ENCODE measurements around the gene POU2F3.
A peak's percentile ranks its signal among the peaks of the same experiment; 100 is the strongest.

POU2F3 gene

DNA sequence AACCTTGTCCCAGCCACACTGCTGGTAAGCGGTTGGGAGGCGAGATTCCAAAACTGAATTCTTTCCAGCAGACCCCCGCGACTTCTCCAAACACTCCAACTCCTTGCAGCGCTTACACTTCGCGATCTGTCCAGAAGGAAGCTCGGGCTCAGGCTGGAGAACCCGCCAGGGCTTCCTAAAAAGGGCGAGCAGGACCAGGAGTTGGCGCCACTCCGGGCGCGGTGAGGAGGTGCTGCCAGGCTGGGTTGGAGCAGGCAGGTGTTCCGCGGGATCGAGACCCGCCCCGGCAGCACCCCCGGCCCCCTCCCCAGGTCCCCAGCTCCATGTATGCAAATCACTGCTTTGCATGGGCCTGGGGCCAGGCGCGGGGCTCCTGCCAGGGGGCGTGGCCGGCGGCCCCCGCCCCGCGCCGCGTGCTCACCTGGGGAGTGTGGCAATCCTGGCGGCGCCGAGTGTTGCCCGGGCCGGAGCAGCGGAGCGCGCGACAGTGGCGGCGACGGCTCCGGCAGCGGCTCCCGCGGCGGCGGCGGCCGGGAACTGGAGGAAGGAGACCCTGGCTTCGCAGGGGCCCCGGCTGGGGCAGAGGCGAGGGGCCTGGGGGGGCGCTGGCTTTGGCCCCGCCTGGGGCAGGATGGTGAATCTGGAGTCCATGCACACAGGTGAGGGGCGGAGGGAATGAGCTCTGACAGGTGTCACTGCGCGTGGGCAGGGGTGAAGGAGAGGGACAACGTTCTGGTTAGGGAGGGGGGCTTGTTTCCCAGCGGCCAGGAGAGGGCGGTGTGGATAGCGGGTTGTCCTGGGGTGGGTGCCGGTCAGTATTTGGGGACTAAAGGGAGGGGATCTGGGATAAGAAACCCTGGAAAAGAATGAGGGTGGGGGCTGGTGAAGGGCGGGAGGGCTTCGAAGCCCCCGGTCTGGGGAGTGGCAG, at the start of gene POU2F3:
Gene POU2F3, plus strand, starts transcription at position 428 of the 928 bp plus-strand sequence. Its CDS starts 204 bp downstream, at position 632.
- ATAC-seq, result peak; percentile 18
- Mint-ChIP-seq H3K4me1 (peaks cover 15% of the 10 kb centered on the region), H3K27ac (peak within 1 kb of the TSS in 1 of 2 donors; percentile 16), H3K27me3 (peaks cover 88% of the 10 kb centered on the region), H3K9me3 (no peaks in the 10 kb centered on the region), H3K4me3 (no peak within 1 kb of the TSS)
- DNase-seq, result no peak

DNA sequence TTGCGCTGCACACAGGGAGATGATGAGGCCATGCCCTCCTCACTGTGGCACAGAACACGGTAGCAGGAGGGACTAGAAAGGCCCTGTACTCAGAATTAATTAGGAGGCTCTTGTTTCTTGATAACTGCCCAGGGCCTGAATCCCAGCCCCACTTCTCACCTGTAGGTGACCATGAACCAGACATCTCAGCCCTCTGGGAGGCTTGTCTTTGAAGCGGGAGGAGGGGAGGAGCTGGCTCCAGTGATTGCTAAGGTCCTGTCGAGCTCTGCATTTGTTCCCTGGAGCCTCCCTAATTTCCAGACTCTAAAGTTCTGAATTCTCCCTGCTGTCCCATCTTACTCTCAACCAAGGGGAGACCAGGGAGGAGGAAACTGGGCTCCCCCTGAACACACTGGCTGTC, 48.9 kb upstream of the POU2F3 start:
- no peak for ATAC-seq
- H3K9me3 Mint-ChIP-seq, result no peaks in the 10 kb centered on the region
- peaks cover 10% of the 10 kb centered on the region for H3K4me1 Mint-ChIP-seq
- no peak for DNase-seq
- no peak overlapping the region for H3K4me3 Mint-ChIP-seq
- no peak overlapping the region for H3K27ac Mint-ChIP-seq
- peaks cover 40% of the 10 kb centered on the region for H3K27me3 Mint-ChIP-seq

DNA sequence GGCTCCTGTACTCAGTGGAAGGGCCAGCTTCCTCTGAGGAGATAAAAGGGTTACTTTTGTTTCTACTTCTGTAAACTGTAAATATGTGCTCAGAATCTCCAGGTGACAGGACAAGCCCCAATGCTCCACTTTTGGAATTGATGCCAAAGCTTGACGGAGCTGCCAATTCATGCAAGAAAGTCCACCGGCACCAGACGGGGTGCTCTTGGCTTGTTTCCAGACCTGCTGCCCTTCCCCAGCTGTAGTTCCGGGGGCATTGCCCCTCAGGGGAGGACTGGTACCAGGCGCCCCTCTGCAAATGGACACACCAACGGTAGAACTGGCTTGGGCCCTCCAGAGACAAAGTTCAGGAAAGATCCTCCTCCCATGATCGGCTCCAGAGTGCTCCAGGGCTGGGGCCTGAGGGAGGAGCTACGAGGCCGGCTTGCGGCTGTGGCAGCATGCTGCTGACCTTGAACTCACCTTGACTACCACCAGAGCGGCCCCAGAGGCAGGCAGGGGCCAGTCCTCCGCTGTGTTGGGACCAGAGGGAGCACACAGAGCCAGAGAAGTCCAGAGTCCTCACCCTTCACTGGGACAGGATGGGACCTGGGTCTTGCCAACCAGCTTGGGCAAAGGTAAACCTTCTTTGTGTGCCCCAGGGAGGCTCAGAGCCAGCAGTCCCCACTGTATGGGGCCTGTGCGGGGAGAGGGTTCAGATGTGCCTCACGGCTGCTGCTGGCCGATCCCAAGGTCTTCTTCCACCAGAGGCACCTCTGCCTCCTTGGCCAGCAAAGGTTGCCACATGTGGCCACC, 46.9 kb upstream of the POU2F3 start:
- ATAC-seq (peak; percentile 22), DNase-seq (no peak)
- H3K4me3 Mint-ChIP-seq, result no peak overlapping the region
- no peaks in the 10 kb centered on the region for H3K4me1 Mint-ChIP-seq
- H3K9me3 Mint-ChIP-seq, result no peaks in the 10 kb centered on the region
- H3K27ac Mint-ChIP-seq, result no peak overlapping the region
- H3K27me3 Mint-ChIP-seq, result peaks cover 32% of the 10 kb centered on the region

DNA sequence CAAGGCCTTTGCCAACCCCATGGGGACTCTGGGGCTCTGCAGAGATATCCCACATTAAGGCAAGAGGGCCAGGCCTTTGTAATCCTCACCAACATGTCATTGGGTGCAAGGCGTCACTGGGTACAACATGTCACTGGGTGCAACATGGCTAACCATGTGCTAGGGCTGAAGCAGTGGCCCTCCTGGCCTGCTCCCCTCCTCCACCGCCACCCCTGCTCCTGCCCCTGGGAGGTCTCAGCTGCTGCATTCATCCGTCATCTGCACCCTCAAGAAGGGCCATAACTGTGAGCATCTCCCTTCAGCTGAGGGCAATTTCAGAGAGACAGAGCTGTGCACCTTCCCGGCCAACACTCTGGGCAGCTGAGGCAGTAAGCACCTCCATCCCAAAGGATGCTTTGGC, 45.8 kb upstream of the POU2F3 start:
- Mint-ChIP-seq H3K4me3 (no peak overlapping the region), H3K27me3 (peaks cover 23% of the 10 kb centered on the region), H3K4me1 (no peaks in the 10 kb centered on the region), H3K27ac (peak overlapping the region in 1 of 2 donors; percentile 19), H3K9me3 (no peaks in the 10 kb centered on the region)
- no peak for ATAC-seq
- DNase-seq, result no peak

DNA sequence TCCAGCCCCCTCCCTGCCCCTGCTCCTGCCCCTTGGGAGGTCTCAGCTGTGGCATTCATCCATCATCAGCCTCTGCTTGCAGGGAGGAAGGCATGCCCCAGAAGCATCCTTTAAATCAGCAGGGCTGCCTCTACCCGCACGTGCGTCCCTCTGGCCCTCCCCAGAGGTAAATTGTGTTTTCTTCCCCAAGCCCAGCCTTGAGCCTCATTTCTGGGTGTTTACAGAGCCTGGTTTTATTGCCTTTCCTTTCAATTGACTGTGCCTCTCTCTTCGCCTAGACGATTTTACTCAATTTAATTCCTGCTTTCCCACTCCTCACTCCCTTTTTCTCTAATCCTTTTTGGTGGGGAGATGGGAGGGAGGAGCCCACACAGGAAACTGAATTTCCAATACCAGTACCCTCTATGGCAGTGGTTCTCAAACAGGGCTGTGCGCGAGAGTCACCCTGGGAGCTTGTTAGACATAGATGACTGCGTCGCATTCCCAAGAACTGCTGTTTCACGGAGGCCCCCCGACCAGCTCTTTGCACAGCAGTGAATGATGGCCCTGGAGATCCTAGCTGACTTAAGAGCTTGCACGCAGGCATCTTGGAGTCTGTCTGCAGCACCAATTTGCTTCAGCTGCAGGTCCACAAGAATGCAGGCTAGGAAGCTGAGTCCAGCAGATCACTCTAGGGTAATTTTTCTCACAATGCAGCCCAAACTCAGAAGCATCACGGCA, 44.2 kb upstream of the POU2F3 start:
- H3K27ac Mint-ChIP-seq, result peak overlapping the region in 1 of 2 donors; percentile 59
- DNase-seq, result no peak
- no peaks in the 10 kb centered on the region for H3K4me1 Mint-ChIP-seq
- H3K9me3 Mint-ChIP-seq, result no peaks in the 10 kb centered on the region
- no peak overlapping the region for H3K4me3 Mint-ChIP-seq
- ATAC-seq, result no peak
- H3K27me3 Mint-ChIP-seq, result peaks cover 35% of the 10 kb centered on the region

DNA sequence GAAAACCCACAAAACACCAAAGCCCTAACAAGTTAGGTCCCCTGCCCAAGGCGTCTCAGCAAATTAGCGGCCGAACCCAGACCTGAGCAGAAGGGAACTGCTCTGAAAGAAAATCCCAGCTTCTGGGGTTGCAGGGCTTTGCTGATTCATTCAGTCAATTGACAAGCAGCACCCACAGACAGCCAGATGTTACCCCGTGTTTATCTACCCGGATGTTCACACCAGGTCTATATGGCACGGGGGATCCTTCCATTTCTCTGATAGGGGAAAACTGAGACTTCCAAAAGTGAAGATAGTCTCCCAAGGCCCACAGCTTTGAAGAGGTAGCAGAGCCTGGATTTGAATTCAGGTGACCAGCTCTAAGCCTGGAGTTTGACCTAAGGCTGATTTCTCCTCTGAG, 43.1 kb upstream of the POU2F3 start:
- no peak overlapping the region for H3K4me3 Mint-ChIP-seq
- no peak overlapping the region for H3K27ac Mint-ChIP-seq

DNA sequence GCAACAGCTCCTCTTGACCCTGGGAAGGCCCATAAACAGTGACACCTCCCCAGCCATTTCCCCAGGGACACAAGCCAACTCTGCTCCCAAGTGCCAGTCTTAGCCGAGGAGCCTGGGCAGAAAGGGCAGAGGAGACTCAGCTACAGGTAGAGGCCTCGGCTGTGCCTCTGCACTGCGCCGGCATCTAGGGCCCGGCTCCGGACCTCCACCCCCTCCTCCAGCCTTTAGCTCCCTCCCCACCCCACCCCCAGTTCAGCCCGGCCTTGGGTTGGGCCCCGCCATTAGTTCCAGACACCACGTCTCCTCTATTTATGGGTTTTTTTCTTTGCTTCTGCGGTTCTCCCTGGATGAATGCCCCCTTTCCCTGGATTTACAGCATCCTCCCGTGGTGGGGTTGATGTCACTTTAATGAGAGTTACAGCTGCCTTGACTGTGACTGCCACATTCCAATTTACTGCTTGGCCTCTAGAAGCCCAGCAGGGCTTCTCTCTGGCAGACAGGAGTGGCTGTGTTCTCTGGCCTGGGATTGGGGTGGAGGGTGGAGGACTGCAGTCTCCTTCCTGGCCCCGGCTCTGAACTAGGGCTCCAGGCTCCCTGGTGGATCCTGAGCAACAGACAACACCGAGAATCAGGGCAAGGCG, 42.6 kb upstream of the POU2F3 start:
- no peak overlapping the region for H3K27ac Mint-ChIP-seq
- H3K4me3 Mint-ChIP-seq, result no peak overlapping the region
- DNase-seq (no peak), ATAC-seq (no peak)
- no peaks in the 10 kb centered on the region for H3K9me3 Mint-ChIP-seq
- peaks cover 35% of the 10 kb centered on the region for H3K27me3 Mint-ChIP-seq
- no peaks in the 10 kb centered on the region for H3K4me1 Mint-ChIP-seq

More for the DNA sequence above, 43.1 kb upstream of the POU2F3 start:
- no peak for DNase-seq
- Mint-ChIP-seq H3K4me1 (no peaks in the 10 kb centered on the region), H3K27me3 (peaks cover 36% of the 10 kb centered on the region), H3K9me3 (no peaks in the 10 kb centered on the region)
- no peak for ATAC-seq

DNA sequence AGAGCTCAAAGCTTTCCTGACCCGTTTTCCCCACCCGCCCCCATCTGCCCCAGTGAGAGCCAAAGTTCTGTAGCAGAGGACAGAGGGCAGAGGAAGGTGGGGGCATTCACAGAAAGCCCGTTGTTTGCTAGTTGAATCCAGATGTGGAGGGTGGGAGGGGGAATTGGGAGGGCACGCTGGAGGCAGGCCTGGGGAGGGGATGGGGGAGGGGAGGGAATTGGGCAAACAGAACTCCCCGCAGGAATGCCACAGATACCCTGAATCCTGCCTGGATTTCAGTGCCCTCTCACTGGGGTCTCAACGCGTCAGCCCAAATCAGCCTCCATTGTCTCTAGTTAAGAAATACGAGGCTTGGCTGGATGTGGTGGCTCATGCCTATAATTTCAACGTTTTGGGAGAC, 42.0 kb upstream of the POU2F3 start:
- H3K4me3 Mint-ChIP-seq, result no peak overlapping the region
- no peak for ATAC-seq
- H3K27ac Mint-ChIP-seq, result no peak overlapping the region
- H3K4me1 Mint-ChIP-seq, result no peaks in the 10 kb centered on the region
- H3K9me3 Mint-ChIP-seq, result no peaks in the 10 kb centered on the region
- no peak for DNase-seq
- H3K27me3 Mint-ChIP-seq, result peaks cover 35% of the 10 kb centered on the region

DNA sequence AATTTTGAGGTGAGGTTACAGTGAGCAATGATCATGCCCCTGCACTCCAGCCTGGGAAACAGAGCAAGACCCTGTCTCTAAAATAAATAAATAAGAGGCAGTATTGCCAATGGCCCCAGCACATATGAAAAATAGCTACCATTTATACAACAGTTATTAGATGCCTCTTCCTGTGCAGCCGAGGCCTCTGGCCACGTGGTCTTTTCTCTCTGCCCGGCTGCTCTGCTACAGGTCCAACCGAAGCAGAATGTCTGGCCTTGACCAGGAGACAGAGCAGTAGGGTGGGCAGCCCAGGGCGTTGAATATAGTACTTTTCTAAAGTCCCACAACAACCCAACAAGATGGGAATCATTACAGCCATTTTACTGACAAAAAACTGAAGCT, 41.5 kb upstream of the POU2F3 start:
- no peaks in the 10 kb centered on the region for H3K9me3 Mint-ChIP-seq
- H3K4me1 Mint-ChIP-seq, result no peaks in the 10 kb centered on the region
- ATAC-seq (no peak), DNase-seq (no peak)
- peaks cover 35% of the 10 kb centered on the region for H3K27me3 Mint-ChIP-seq
- no peak overlapping the region for H3K27ac Mint-ChIP-seq
- no peak overlapping the region for H3K4me3 Mint-ChIP-seq

DNA sequence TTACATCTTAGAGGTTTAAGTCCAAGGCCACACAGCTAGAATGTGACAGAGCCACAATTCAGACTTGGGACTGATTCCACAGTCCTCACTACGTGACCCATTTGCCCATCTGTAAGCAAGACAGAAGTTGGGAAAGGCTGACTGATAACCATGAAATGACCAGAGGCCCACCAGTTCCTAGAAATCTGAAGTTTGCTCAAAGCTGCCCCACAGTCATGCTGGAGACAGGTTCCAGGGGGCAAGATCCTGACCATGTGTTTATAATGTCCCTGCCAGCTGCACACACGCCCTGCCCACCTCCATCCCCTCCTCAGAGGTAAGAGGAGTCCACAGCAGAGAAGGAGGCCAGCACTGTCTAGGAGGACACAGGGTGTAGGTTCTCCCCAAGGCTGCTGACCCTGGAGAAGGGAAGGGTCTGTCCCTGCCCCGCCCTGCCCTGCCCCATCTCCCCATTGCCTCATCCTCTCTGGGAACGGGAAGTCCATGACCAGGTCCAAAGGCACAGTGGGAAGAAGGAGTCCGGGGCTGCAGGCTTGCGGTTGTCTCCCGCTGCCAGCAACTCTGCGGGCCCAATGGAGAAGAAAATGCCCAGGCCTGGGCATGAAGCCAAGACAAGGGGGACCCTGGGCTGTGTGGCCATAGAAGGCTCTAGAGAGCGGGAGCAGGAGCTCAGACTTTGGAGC, 41.0 kb upstream of the POU2F3 start:
- no peaks in the 10 kb centered on the region for H3K9me3 Mint-ChIP-seq

DNA sequence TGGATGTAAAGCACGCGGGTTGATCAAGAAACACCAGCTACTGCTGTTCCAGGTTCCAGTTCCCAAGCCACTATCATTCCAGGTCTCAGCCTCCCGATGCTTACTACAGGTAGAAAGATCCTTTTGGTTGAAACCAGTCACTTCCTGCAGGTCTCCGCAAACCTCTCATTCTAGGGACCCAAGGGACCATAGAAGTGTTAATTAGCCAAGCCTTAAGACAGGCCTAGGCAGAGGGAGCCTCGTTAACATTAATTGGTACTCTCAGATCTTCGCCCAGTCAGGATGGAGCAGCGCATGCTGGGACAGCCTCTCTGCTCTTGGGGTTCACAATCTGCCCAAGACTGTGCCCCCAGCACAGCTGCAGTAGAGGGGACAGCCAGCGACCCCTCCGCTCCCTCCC, 40.3 kb upstream of the POU2F3 start:
- H3K9me3 Mint-ChIP-seq, result no peaks in the 10 kb centered on the region
- H3K27ac Mint-ChIP-seq, result no peak overlapping the region
- no peak for DNase-seq
- peaks cover 35% of the 10 kb centered on the region for H3K27me3 Mint-ChIP-seq
- no peak overlapping the region for H3K4me3 Mint-ChIP-seq
- ATAC-seq, result no peak
- H3K4me1 Mint-ChIP-seq, result no peaks in the 10 kb centered on the region

More for the DNA sequence above, 41.0 kb upstream of the POU2F3 start:
- no peaks in the 10 kb centered on the region for H3K4me1 Mint-ChIP-seq
- peaks cover 35% of the 10 kb centered on the region for H3K27me3 Mint-ChIP-seq
- ATAC-seq (no peak), DNase-seq (no peak)
- H3K4me3 Mint-ChIP-seq, result no peak overlapping the region
- no peak overlapping the region for H3K27ac Mint-ChIP-seq

DNA sequence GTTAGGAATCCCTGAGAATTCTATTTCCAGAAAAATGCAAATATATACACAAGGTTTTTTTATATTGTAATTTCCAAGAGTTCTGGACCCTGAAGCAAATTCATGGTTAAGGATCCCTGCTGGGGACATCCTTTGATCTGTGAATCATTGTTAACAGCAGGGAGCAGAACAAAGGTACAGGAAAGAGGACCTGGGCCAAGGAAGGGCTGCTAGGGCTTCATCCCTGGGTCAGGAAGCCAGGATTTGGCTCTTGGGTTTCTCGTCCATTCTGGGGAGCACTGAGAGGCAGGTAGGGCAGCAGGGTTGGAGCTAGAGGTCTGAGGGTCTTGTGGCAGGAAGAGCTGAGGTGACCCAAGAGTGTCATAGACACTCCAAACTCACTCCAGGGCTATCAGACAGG, 39.3 kb upstream of the POU2F3 start:
- Mint-ChIP-seq H3K4me1 (no peaks in the 10 kb centered on the region), H3K4me3 (no peak overlapping the region), H3K27ac (no peak overlapping the region), H3K27me3 (peaks cover 32% of the 10 kb centered on the region), H3K9me3 (no peaks in the 10 kb centered on the region)
- ATAC-seq (no peak), DNase-seq (no peak)

DNA sequence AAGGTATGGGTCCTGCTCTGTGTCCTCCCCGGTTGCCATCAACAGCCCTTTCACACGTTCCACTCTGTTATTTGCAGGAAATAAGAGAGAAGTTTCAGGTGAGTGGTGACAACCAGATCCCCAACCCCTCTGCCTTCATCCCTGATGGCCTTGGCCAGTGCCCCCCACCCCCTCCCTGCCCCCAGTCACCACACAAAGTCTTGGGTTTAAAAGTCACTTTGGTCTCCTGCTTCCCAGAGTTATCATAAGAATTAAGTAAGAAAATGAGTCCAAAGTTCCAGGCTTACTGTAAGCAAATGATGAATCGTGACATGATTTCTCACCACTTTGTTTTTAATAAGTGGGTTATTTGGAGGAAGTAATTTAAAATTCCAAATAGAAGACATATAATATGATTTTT, 38.3 kb upstream of the POU2F3 start:
- DNase-seq (no peak), ATAC-seq (no peak)
- Mint-ChIP-seq H3K27me3 (peaks cover 29% of the 10 kb centered on the region), H3K27ac (no peak overlapping the region), H3K9me3 (no peaks in the 10 kb centered on the region), H3K4me1 (no peaks in the 10 kb centered on the region), H3K4me3 (no peak overlapping the region)

DNA sequence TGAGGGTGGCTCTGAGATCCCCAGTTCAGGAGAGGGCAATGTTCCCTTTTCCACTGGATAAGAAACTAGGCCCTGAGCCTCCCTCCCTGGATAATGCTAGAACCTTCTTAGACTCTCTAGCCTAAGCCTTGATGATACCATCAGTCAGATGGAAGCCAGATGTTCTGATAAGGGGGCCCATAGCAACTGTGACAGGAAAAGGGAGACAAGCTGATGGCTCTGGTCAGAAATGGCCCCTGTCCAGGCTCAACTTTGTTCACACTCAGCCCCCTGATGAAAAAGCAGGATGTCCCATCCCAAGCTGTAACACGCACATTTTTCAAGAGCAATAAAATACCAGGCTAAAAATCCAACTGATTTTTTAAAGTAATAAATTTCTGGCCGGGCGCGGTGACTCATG, 36.3 kb upstream of the POU2F3 start:
- Mint-ChIP-seq H3K9me3 (no peaks in the 10 kb centered on the region), H3K27ac (no peak overlapping the region), H3K27me3 (peaks cover 48% of the 10 kb centered on the region), H3K4me3 (no peak overlapping the region), H3K4me1 (no peaks in the 10 kb centered on the region)
- ATAC-seq, result no peak
- no peak for DNase-seq
